ENCODE measurements around the gene GPR87. TPM values are rescaled to one million over a fixed set of nuclear protein-coding genes. Genes with fewer than 3 reads are reported as not detected.

The GPR87 gene
- total and polyA plus RNA-seq, 2 of the 4 experiments (the other 2 are of a cell fraction): 0.26 to 0.36 TPM

DNA sequence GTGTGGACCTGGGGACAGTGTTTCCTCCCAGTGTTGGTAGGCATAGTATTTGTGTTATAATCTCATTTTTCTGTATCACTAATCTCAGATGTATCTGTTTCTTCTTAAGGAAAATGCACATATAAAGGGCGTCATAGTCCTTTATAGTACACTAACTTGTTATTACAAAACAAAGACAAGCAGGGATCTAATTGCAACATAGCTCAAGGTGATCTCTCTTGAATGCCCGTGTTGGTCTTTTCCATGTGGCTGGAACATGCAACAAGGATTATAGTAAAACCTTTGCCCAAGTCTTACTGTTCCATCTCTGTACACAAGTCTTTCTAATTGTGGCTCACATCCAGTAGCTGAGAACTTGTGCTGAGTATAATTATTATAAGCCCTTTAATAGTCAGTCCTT lies 3.5 kb upstream of the GPR87 start:
- Histone ChIP-seq H4K5ac (ENCODE audit: low read depth, low read length) (peak overlapping the region; percentile 89; the same call in 1 of the 2 replicates), H2AK9ac (replicated peaks; ENCODE audit: low read depth, low read length, poor library complexity) (no peak overlapping the region), H3K4me3 (ENCODE audit: insufficient read depth, low read depth, low read length) (no peak overlapping the region), H3K56ac (ENCODE audit: extremely low read depth, insufficient read depth, low read length) (no peak overlapping the region), H4K20me1 (ENCODE audit: insufficient read depth, low read length) (no peaks in the 10 kb centered on the region), H2BK120ac (ENCODE audit: low read depth, low read length) (peak overlapping the region; percentile 61), H3K9ac (ENCODE audit: low read depth, low read length) (no peak overlapping the region), H3K4me1 (ENCODE audit: control insufficient read depth, insufficient read depth, low read length) (peaks cover 14% of the 10 kb centered on the region), H2BK5ac (ENCODE audit: low read depth, low read length, poor library complexity, severe bottlenecking) (peak overlapping the region; percentile 70), H3K27me3 (ENCODE audit: control insufficient read depth, insufficient read depth, low read length) (no peaks in the 10 kb centered on the region), H2BK15ac (ENCODE audit: low read depth, low read length) (peak overlapping the region; percentile 74; the same call in 2 of the 3 replicates), H3K14ac (replicated peaks; ENCODE audit: low read depth, low read length) (peak overlapping the region; percentile 56), H3K18ac (ENCODE audit: low read depth, low read length) (peak overlapping the region; percentile 83; the same call in 1 of the 2 replicates), H3K4me2 (ENCODE audit: low read depth, low read length) (no peak overlapping the region; the same call in 1 of the 2 replicates), H3K36me3 (ENCODE audit: control insufficient read depth, insufficient read depth, low read length) (no peaks in the 10 kb centered on the region), H4K8ac (ENCODE audit: low read depth in 2 of 2, low read length in 2 of 2) (peak overlapping the region; percentile 60 to 71; a peak in 2 of 4 replicates), H3K9me1 (ENCODE audit: insufficient read depth, low read length) (peaks cover 6% of the 10 kb centered on the region; the same call in 1 of the 2 replicates), H3K79me1 (ENCODE audit: low read depth in 1 of 2, low read length in 2 of 2) (no peaks in the 10 kb centered on the region), H2AFZ (replicated peaks; ENCODE audit: low read length, poor library complexity) (no peak overlapping the region), H3K23ac (ENCODE audit: low read depth, low read length) (0 out of 2 replicates have a peak overlapping the region, but pooled peaks have one; percentile 36), H3K27ac (ENCODE audit: insufficient read depth, low read length) (peak overlapping the region; percentile 13; the same call in 1 of the 2 replicates), H3K9me3 (ENCODE audit: control insufficient read depth, insufficient read depth, low read length) (no peaks in the 10 kb centered on the region), H4K91ac (ENCODE audit: insufficient read depth, low read depth, low read length) (peak overlapping the region; percentile 51; the same call in 1 of the 2 replicates), H2AK5ac (ENCODE audit: low read depth, low read length) (no peak overlapping the region), H2BK20ac (ENCODE audit: low read depth, low read length) (peak overlapping the region; percentile 72), H3K4ac (ENCODE audit: low read depth, low read length) (peak overlapping the region; percentile 34; the same call in 1 of the 2 replicates)
- no CpG with 5 or more reads among the region's 2 CpGs for WGBS, 2 experiments (ENCODE audit: extremely low coverage in 2 of 2, insufficient read length in 1 of 2)
- BruUV-seq (replicated peaks): no TSS peak
- in situ Hi-C loops (cut with MboI; ENCODE audit: low sequenced_read_pairs): no loop called here
- ATAC-seq (ENCODE audit: low read depth) (no peak; the same call in 1 of the 2 replicates), DNase-seq (no peak)
- ChIA-PET CTCF (no interaction called here), POLR2A (ENCODE audit: unreplicated experiment) (no interaction called here)
- TF ChIP-seq FOS (IDR thresholded peaks at IDR 0.05; ENCODE audit: low read depth, low read length) (no peak), CEBPB (IDR thresholded peaks at IDR 0.05; ENCODE audit: low read depth, low read length) (no peak), RAD21 (IDR thresholded peaks at IDR 0.05; ENCODE audit: low read length) (no peak), RFX5 (IDR thresholded peaks at IDR 0.05; ENCODE audit: low read depth, low read length) (no peak), POLR2A (IDR thresholded peaks at IDR 0.05; ENCODE audit: low read depth, low read length) (no peak), CHD1 (IDR thresholded peaks at IDR 0.05; ENCODE audit: low read depth, low read length) (no peak), BHLHE40 (IDR thresholded peaks at IDR 0.05; ENCODE audit: low read depth, low read length) (no peak), MXI1 (IDR thresholded peaks at IDR 0.05; ENCODE audit: borderline replicate concordance, low read depth, low read length) (no peak), NFE2L2 (IDR thresholded peaks at IDR 0.05; ENCODE audit: low read depth, low read length) (no peak), SMC3 (IDR thresholded peaks at IDR 0.05; ENCODE audit: low read depth, low read length) (no peak), RCOR1 (IDR thresholded peaks at IDR 0.05; ENCODE audit: insufficient replicate concordance, low read length) (no peak), MAFK (IDR thresholded peaks at IDR 0.05; ENCODE audit: low read depth, low read length) (no peak), MAZ (IDR thresholded peaks at IDR 0.05; ENCODE audit: borderline replicate concordance, low read depth, low read length) (no peak)
- TF ChIP-seq, protein P1, sequence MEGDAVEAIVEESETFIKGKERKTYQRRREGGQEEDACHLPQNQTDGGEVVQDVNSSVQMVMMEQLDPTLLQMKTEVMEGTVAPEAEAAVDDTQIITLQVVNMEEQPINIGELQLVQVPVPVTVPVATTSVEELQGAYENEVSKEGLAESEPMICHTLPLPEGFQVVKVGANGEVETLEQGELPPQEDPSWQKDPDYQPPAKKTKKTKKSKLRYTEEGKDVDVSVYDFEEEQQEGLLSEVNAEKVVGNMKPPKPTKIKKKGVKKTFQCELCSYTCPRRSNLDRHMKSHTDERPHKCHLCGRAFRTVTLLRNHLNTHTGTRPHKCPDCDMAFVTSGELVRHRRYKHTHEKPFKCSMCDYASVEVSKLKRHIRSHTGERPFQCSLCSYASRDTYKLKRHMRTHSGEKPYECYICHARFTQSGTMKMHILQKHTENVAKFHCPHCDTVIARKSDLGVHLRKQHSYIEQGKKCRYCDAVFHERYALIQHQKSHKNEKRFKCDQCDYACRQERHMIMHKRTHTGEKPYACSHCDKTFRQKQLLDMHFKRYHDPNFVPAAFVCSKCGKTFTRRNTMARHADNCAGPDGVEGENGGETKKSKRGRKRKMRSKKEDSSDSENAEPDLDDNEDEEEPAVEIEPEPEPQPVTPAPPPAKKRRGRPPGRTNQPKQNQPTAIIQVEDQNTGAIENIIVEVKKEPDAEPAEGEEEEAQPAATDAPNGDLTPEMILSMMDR (conservative IDR thresholded peaks at IDR 0.05; ENCODE audit: low read depth, low read length): no peak
- TF ChIP-seq, protein P2, sequence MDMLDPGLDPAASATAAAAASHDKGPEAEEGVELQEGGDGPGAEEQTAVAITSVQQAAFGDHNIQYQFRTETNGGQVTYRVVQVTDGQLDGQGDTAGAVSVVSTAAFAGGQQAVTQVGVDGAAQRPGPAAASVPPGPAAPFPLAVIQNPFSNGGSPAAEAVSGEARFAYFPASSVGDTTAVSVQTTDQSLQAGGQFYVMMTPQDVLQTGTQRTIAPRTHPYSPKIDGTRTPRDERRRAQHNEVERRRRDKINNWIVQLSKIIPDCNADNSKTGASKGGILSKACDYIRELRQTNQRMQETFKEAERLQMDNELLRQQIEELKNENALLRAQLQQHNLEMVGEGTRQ (IDR thresholded peaks at IDR 0.05; ENCODE audit: low read depth, low read length): no peak
- TF ChIP-seq, protein P3, sequence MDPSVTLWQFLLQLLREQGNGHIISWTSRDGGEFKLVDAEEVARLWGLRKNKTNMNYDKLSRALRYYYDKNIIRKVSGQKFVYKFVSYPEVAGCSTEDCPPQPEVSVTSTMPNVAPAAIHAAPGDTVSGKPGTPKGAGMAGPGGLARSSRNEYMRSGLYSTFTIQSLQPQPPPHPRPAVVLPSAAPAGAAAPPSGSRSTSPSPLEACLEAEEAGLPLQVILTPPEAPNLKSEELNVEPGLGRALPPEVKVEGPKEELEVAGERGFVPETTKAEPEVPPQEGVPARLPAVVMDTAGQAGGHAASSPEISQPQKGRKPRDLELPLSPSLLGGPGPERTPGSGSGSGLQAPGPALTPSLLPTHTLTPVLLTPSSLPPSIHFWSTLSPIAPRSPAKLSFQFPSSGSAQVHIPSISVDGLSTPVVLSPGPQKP (IDR thresholded peaks at IDR 0.05; ENCODE audit: borderline replicate concordance, low read depth, low read length): no peak
- dilution Hi-C loops (cut with HindIII; ENCODE audit: low sequenced_read_pairs, unreplicated experiment): no loop called here
- intact Hi-C loops (cut with micrococcal nuclease): no loop called here

Data from IMR-90 (cell line).